ENCODE measurements around the gene MAPKAP1.

Gene MAPKAP1

GRCh38 chr9:125637241-125637640 is 69.8 kb downstream of the MAPKAP1 start:
- H3K4me3 ChIP-seq (ENCODE audit: low read depth, low read length) = no peak overlapping the region
- TF ChIP-seq, protein P1, sequence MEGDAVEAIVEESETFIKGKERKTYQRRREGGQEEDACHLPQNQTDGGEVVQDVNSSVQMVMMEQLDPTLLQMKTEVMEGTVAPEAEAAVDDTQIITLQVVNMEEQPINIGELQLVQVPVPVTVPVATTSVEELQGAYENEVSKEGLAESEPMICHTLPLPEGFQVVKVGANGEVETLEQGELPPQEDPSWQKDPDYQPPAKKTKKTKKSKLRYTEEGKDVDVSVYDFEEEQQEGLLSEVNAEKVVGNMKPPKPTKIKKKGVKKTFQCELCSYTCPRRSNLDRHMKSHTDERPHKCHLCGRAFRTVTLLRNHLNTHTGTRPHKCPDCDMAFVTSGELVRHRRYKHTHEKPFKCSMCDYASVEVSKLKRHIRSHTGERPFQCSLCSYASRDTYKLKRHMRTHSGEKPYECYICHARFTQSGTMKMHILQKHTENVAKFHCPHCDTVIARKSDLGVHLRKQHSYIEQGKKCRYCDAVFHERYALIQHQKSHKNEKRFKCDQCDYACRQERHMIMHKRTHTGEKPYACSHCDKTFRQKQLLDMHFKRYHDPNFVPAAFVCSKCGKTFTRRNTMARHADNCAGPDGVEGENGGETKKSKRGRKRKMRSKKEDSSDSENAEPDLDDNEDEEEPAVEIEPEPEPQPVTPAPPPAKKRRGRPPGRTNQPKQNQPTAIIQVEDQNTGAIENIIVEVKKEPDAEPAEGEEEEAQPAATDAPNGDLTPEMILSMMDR (IDR thresholded peaks at IDR 0.05; ENCODE audit: insufficient read depth, low read length, missing control alignments) = no peak
- POLR2A ChIA-PET = no interaction called here
- CTCF ChIA-PET = interaction anchor here (0.9 kb wide), 1 partner anchor 593 kb away, joined by 3 read pairs; no protein-coding TSS in a partner anchor
- DNase-seq (ENCODE audit: low read depth, low spot score) = no peak

- DNase-seq (ENCODE audit: low read depth, low spot score) = no peak
- ChIA-PET CTCF (interaction anchor here (0.8 to 0.9 kb wide), 2 partner anchors 224 to 228 kb away, joined by 3 read pairs; no protein-coding TSS in a partner anchor), POLR2A (no interaction called here)
- H3K4me3 ChIP-seq (ENCODE audit: low read depth, low read length) = no peak overlapping the region
- TF ChIP-seq, protein P1 (IDR thresholded peaks at IDR 0.05; ENCODE audit: insufficient read depth, low read length, missing control alignments) = no peak
Observed at GRCh38 chr9:125635888-125636287, 71.1 kb downstream of the MAPKAP1 start.

DNA sequence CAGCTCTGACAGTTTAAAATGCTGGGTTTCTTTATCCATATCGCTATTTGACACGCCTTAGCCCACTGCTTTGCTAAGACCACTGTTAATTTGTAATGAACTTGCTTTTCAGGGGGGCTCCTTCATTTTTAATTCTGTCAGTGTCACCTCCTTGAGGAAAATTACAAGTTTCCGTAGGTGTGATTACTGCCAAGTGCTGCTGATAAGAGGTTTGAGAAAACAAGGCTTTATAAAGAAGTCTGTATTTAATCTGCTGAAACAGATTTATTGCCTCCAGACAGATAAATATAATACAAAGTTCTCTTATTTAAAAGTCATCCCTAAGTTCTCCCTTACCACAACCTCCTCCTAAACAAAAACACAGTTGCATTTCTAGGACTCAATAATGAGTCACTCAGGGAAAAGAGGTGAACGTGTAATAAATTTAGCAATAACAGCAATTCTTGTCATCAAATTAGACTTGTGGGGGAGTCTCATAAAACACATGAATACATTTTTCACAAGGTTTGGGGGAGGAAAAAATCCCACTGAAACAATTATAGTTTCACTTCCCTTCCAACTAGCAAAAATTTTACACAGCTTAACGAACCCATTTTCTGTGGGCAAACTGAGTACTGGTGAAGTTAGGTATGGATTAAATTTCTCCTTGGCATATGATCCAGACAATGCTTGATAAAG is 72.8 kb downstream of the MAPKAP1 start:
- TF ChIP-seq, protein P1 (IDR thresholded peaks at IDR 0.05; ENCODE audit: insufficient read depth, low read length, missing control alignments) = no peak
- DNase-seq (ENCODE audit: low read depth, low spot score) = no peak
- no peak overlapping the region for H3K4me3 ChIP-seq (ENCODE audit: low read depth, low read length)
- ChIA-PET CTCF (interaction anchor here (2.3 kb wide), 1 partner anchor 226 kb away, joined by 11 read pairs; no protein-coding TSS in a partner anchor), POLR2A (no interaction called here)

GRCh38 chr9:125633116-125633745 is 73.8 kb downstream of the MAPKAP1 start:
- DNase-seq (ENCODE audit: low read depth, low spot score) = no peak
- TF ChIP-seq, protein P1 (IDR thresholded peaks at IDR 0.05; ENCODE audit: insufficient read depth, low read length, missing control alignments) = no peak
- CTCF ChIA-PET = interaction anchor here (0.7 to 2.3 kb wide), 5 partner anchors 17 to 597 kb away, joined by 3 to 11 read pairs (median 3); no protein-coding TSS in a partner anchor
- POLR2A ChIA-PET = no interaction called here
- no peak overlapping the region for H3K4me3 ChIP-seq (ENCODE audit: low read depth, low read length)

- ChIA-PET POLR2A (no interaction called here), CTCF (interaction anchor here (0.7 to 2.3 kb wide), 6 partner anchors 18 to 597 kb away, joined by 3 to 11 read pairs (median 3); no protein-coding TSS in a partner anchor)
- DNase-seq (ENCODE audit: low read depth, low spot score) = no peak
- TF ChIP-seq, protein P1 (IDR thresholded peaks at IDR 0.05; ENCODE audit: insufficient read depth, low read length, missing control alignments) = no peak
- no peak overlapping the region for H3K4me3 ChIP-seq (ENCODE audit: low read depth, low read length)
Observed at GRCh38 chr9:125632321-125633115, 74.5 kb downstream of the MAPKAP1 start.

Measured in AG04449 (cell line).